ENCODE data around the gene AUP1. TPM values are rescaled to one million over a fixed set of nuclear protein-coding genes. Genes with fewer than 3 reads are reported as not detected.

The AUP1 gene
- total RNA-seq, 1 experiment from 2014 or later: 132 TPM

- no peak for DNase-seq (ENCODE audit: low read depth)
These were observed 7.6 kb upstream of the AUP1 start for GRCh38 chr2:74537140-74537539.

GRCh38 chr2:74536166-74536950 is 6.9 kb upstream of the AUP1 start:
- no peak for DNase-seq (ENCODE audit: low read depth)

- DNase-seq (ENCODE audit: low read depth): no peak
These were observed 6.0 kb upstream of the AUP1 start for GRCh38 chr2:74535440-74535965.

GRCh38 chr2:74534411-74534810 is 4.9 kb upstream of the AUP1 start:
- no peak for DNase-seq (ENCODE audit: low read depth)

- no peak for DNase-seq (ENCODE audit: low read depth)
These were observed 4.0 kb upstream of the AUP1 start for GRCh38 chr2:74533464-74533863.

GRCh38 chr2:74532222-74532621 is 2.7 kb upstream of the AUP1 start:
- peak; percentile 66 for DNase-seq (ENCODE audit: low read depth)

- DNase-seq (ENCODE audit: low read depth): no peak
These were observed 2.2 kb upstream of the AUP1 start for GRCh38 chr2:74531666-74532065.

GRCh38 chr2:74530239-74531187 is 1.0 kb upstream of the AUP1 start:
- peak; percentile 62 for DNase-seq (ENCODE audit: low read depth)

- DNase-seq (ENCODE audit: low read depth): no peak
These were observed 728 bp downstream of the AUP1 start for GRCh38 chr2:74528600-74529356.

- no peak for DNase-seq (ENCODE audit: low read depth)
These were observed 1.8 kb downstream of the AUP1 start for GRCh38 chr2:74527741-74528140.

GRCh38 chr2:74526649-74527230 is 2.8 kb downstream of the AUP1 start:
- DNase-seq (ENCODE audit: low read depth): no peak

- peak; percentile 43 for DNase-seq (ENCODE audit: low read depth)
These were observed 3.5 kb downstream of the AUP1 start, which contains the start of gene DQX1 for GRCh38 chr2:74525717-74526648. Gene DQX1, minus strand, starts transcription at chr2:74526231. Its CDS starts 502 bp downstream, at chr2:74525729.

GRCh38 chr2:74524955-74525716 is 4.4 kb downstream of the AUP1 start:
- DNase-seq (ENCODE audit: low read depth): no peak

GRCh38 chr2:74524005-74524404 is 5.5 kb downstream of the AUP1 start:
- DNase-seq (ENCODE audit: low read depth): no peak

- no peak for DNase-seq (ENCODE audit: low read depth)
These were observed 7.0 kb downstream of the AUP1 start for GRCh38 chr2:74522516-74522915.

GRCh38 chr2:74516650-74517049 is 12.9 kb downstream of the AUP1 start:
- no peak for DNase-seq (ENCODE audit: low read depth)

GRCh38 chr2:74515981-74516633 is 13.4 kb downstream of the AUP1 start:
- no peak for DNase-seq (ENCODE audit: low read depth)

- no peak for DNase-seq (ENCODE audit: low read depth)
These were observed 14.1 kb downstream of the AUP1 start for GRCh38 chr2:74515271-74515980.

Data from RPMI7951 (cell line).